K562 (cell line): Measurements from ENCODE around the gene NAA15. TPM values are rescaled to one million over a fixed set of nuclear protein-coding genes. Genes with fewer than 3 reads are reported as not detected.

Source experiments
- ATAC-seq: fragments of 200-7000 bp; cut with Tn5 transposase; 3 replicates; pipeline ENCODE4 v1.9.1; 2020; ENCODE audit warnings: moderate library complexity
- BruUV-seq: library from RNA; stranded (reverse); fragments of 400-500 nt; replicated peaks from 2 replicates; lab custom pipeline; 2021; lab: Mats Ljungman, UMichigan
- CTCF ChIA-PET: fragments of 300-600 bp; formaldehyde crosslinking; extraction: SDS; loops from one replicate; lab custom pipeline; 2021; ENCODE audit warnings: low intra/inter-chr PET ratio; lab: Yijun Ruan, JAX
- POLR2A ChIA-PET: fragments of 300-600, 350-650 bp; sonication (Branson Sonifier 250); formaldehyde crosslinking; extraction: SDS; loops from one replicate; lab custom pipeline; 2021; ENCODE audit warnings: antibody characterized with exemption, inconsistent platforms; lab: Yijun Ruan, JAX
- DNase-seq, 4 experiments: peaks; one replicate each; pipeline versions ENCODE4 v3.0.0 to v3.0.0-alpha.2; 2011 to 2018; ENCODE audit warnings: low spot score in 3 of 4, mixed read lengths in 3 of 4; ENCODE audit errors: extremely low read depth in 1 of 4
- FAIRE-seq: peaks from 2 replicates; lab custom pipeline; 2011; peaks lifted over from hg19 to GRCh38; lab: Jason Lieb, UNC
- H2AFZ ChIP-seq: 2 replicates; pipeline ENCODE4 v1.6.0; 2011; ENCODE audit warnings: low read depth, low read length, control low read depth, inconsistent platforms
- H3K27ac ChIP-seq: fragments of 200-600 bp; 3 replicates; pipeline ENCODE4 v1.8.0; 2011; ENCODE audit warnings: low read depth, mild to moderate bottlenecking, control low read depth, inconsistent platforms, low read length, moderate library complexity, mixed read lengths; ENCODE audit errors: extremely low read depth
- H3K27me3 ChIP-seq, 2 experiments: fragments of 300-600 bp in 1 of 2; 2 replicates in 1 of 2; 3 replicates in 1 of 2; pipeline versions ENCODE4 v1.6.0 to v1.8.0; 2011; ENCODE audit warnings: inconsistent platforms in 2 of 2, low read length in 2 of 2, mild to moderate bottlenecking in 1 of 2, mixed read lengths in 1 of 2, moderate library complexity in 1 of 2; ENCODE audit not compliant: control insufficient read depth in 2 of 2, insufficient read depth in 2 of 2
- H3K36me3 ChIP-seq: fragments of 300-600 bp; 3 replicates; pipeline ENCODE4 v1.8.0; 2011; ENCODE audit warnings: mild to moderate bottlenecking, low read length, inconsistent platforms; ENCODE audit not compliant: control insufficient read depth, insufficient read depth
- H3K4me1 ChIP-seq, 2 experiments: fragments of 200-600 bp in 1 of 2; replicated peaks in 1 of 2; 2 replicates in 1 of 2; 3 replicates in 1 of 2; pipeline versions ENCODE4 v1.5.1 to v1.8.0; 2011; ENCODE audit warnings: inconsistent platforms in 2 of 2, low read length in 2 of 2, mild to moderate bottlenecking in 1 of 2, mixed read lengths in 1 of 2, moderate library complexity in 1 of 2; ENCODE audit not compliant: control insufficient read depth in 2 of 2, insufficient read depth in 2 of 2
- H3K4me2 ChIP-seq: 2 replicates; pipeline ENCODE4 v1.6.1; 2011; ENCODE audit warnings: low read length, control low read depth, inconsistent platforms, mixed read lengths; ENCODE audit not compliant: insufficient read depth
- H3K4me3 ChIP-seq: fragments of 200-600 bp; sonication (generic), shearing (Covaris generic); 2 replicates; pipeline ENCODE4 v1.5.1; 2016; ENCODE audit warnings: control low read depth, inconsistent platforms
- H3K79me2 ChIP-seq: fragments of 200-600 bp; 3 replicates; pipeline ENCODE4 v1.8.0; 2011; ENCODE audit warnings: low read length, inconsistent platforms; ENCODE audit not compliant: control insufficient read depth, insufficient read depth
- H3K9ac ChIP-seq, 2 experiments: 2 replicates each; pipeline versions ENCODE4 v1.6.0 to v1.6.1; 2011; ENCODE audit warnings: low read depth in 2 of 2, low read length in 2 of 2, control low read depth in 1 of 2, inconsistent platforms in 1 of 2, mild to moderate bottlenecking in 1 of 2, mixed read lengths in 1 of 2; ENCODE audit not compliant: insufficient read depth in 1 of 2
- H3K9me1 ChIP-seq: one replicate; pipeline ENCODE4 v1.6.0; 2011; ENCODE audit warnings: inconsistent platforms, mild to moderate bottlenecking, low read length, moderate library complexity; ENCODE audit not compliant: control insufficient read depth, insufficient read depth
- H3K9me3 ChIP-seq: replicated peaks from 2 replicates; pipeline ENCODE4 v1.5.1; 2011; ENCODE audit warnings: low read depth, low read length, inconsistent platforms; ENCODE audit not compliant: control insufficient read depth, insufficient read depth
- H4K20me1 ChIP-seq: replicated peaks from 2 replicates; pipeline ENCODE4 v1.6.1; 2011; ENCODE audit warnings: low read length, inconsistent platforms, mixed read lengths; ENCODE audit not compliant: control insufficient read depth, insufficient read depth
- BMI1 ChIP-seq: fragments of 150-350 bp; IDR thresholded peaks from 2 replicates; pipeline ENCODE4 v1.6.1; 2014; ENCODE audit warnings: low read length
- CBX2 ChIP-seq: fragments of 200-600 bp; sonication (generic); IDR thresholded peaks from one replicate; pipeline ENCODE4 v1.6.1; 2012; ENCODE audit warnings: mild to moderate bottlenecking, low read length, inconsistent platforms; ENCODE audit not compliant: insufficient read depth, poor library complexity, severe bottlenecking
- CTCF ChIP-seq, 3 experiments: IDR thresholded peaks in 2 of 3; conservative IDR thresholded peaks in 1 of 3; 2 replicates each; pipeline ENCODE4 v1.5.1; 2011 to 2012; ENCODE audit warnings: low read length in 3 of 3, mild to moderate bottlenecking in 3 of 3, control low read depth in 2 of 3, improper control_type of control experiment in 1 of 3, inconsistent platforms in 1 of 3, low read depth in 1 of 3, mixed read lengths in 1 of 3, moderate library complexity in 1 of 3; ENCODE audit not compliant: insufficient read depth in 2 of 3
- DLX4 ChIP-seq: fragments of 250-450 bp; sonication (Bioruptor Pico); IDR thresholded peaks from 2 replicates; pipeline ENCODE4 v1.6.1; 2021; ENCODE audit warnings: mild to moderate bottlenecking
- E2F5 ChIP-seq: sonication (generic); formaldehyde crosslinking; IDR thresholded peaks from 2 replicates; pipeline ENCODE4 v1.8.0; 2022; ENCODE audit warnings: mild to moderate bottlenecking, missing genetic modification reagents
- E2F8 ChIP-seq: fragments of 450-650 bp; IDR thresholded peaks from 2 replicates; pipeline ENCODE4 v1.7.1; 2018; ENCODE audit warnings: mild to moderate bottlenecking, low read depth; ENCODE audit not compliant: partially characterized antibody
- PATZ1 ChIP-seq: fragments of 250-450 bp; sonication (Bioruptor Pico); IDR thresholded peaks from 2 replicates; pipeline ENCODE4 v1.5.0; 2020; ENCODE audit warnings: mild to moderate bottlenecking, borderline replicate concordance
- PTRF ChIP-seq: fragments of 450-650 bp; IDR thresholded peaks from 2 replicates; pipeline ENCODE4 v1.6.1; 2016; ENCODE audit warnings: mild to moderate bottlenecking, missing genetic modification characterization, missing compliant biosample characterization
- THRA ChIP-seq: fragments of 450-650 bp; IDR thresholded peaks from 2 replicates; pipeline ENCODE4 v1.6.1; 2017; ENCODE audit warnings: mild to moderate bottlenecking, moderate library complexity
- WGBS: fragments of 100-300 bp; shearing (Covaris generic); methylation state at CpG from one replicate; pipeline ENCODE4 v1.1.6; 2016; ENCODE audit warnings: low coverage, mixed read lengths; ENCODE audit not compliant: insufficient coverage; ENCODE audit errors: missing lambda C conversion rate; 5-methylcytosine and 5-hydroxymethylcytosine counted together
- in situ Hi-C: fragments of 300-500 bp; cut with MboI; formaldehyde crosslinking; loops from 4 replicates; pipeline ENCODE4 v1.15.0; 2018; ENCODE audit warnings: inconsistent platforms, mixed read lengths
- intact Hi-C: fragments of 100-400 bp; cut with micrococcal nuclease; formaldehyde crosslinking; loops from 2 replicates; pipeline ENCODE4 v1.14.2; 2022
- polyA plus RNA-seq, 8 experiments: library from polyadenylated mRNA; depleted of rRNA in 4 of 8; stranded (reverse) in 5 of 8; unstranded in 3 of 8; fragments of >200 nt; fragmentation: Nextera tagmentation in 2 of 8; fragmentation: Illumina TruSeq in 1 of 8; extraction: Ambion mirVana in 2 of 8; extraction: Trizol in 1 of 8; gene quantifications; 2 replicates each; pipeline versions ENCODE4 v1.2.1 to v1.2.3, GENCODE V29; 2011 to 2014; ENCODE audit warnings: inconsistent platforms in 1 of 8, missing spikeins in 1 of 8
- total RNA-seq, 7 experiments: library from RNA; depleted of rRNA in 6 of 7; stranded (reverse); fragments of >200 nt in 6 of 7; fragmentation: Illumina TruSeq in 2 of 7; extraction: Trizol in 2 of 7; gene quantifications; 2 replicates each; pipeline versions ENCODE4 v1.2.1 to v1.2.3, GENCODE V29; 2011 to 2021; ENCODE audit warnings: low replicate concordance in 1 of 7

NAA15 gene
- total and polyA plus RNA-seq, 9 of the 15 experiments (the other 6 are each of a cell fraction or from before 2014, with no cell fraction given), result 37.8 to 117 (median 63.2) TPM

- no peak for TF ChIP-seq E2F8
- TF ChIP-seq PATZ1 (CRISPR knock-in tag), result no peak
- no peak for TF ChIP-seq CBX2
Observed at GRCh38 chr4:139441029-139441428, 139.7 kb downstream of the NAA15 start (continued).

- DNase-seq, result peak in 3 of 4 experiments; percentile 16 to 86 (median 61)
- Histone ChIP-seq H2AFZ (peak overlapping the region; percentile 32; the same call in 1 of the 2 replicates), H3K9me3 (peaks cover 5% of the 10 kb centered on the region; the same call in 1 of the 2 replicates), H3K4me2 (peak overlapping the region; percentile 65), H3K4me1 (peaks cover 4 to 7% of the 10 kb centered on the region in 2 experiments; a peak in 4 of 5 replicates), H3K27me3 (no peaks in the 10 kb centered on the region), H3K9me1 (no peaks in the 10 kb centered on the region), H3K79me2 (no peaks in the 10 kb centered on the region), H4K20me1 (no peaks in the 10 kb centered on the region), H3K9ac (no peak overlapping the region), H3K27ac (peak overlapping the region; percentile 54; the same call in 1 of the 3 replicates), H3K4me3 (no peak overlapping the region), H3K36me3 (0 out of 3 replicates have a peak, but pooled peaks cover 4% of the 10 kb centered on the region)
- under 1% methylated on average over 7 of the region's 7 CpGs for WGBS
- peak; percentile 95 for ATAC-seq
- in situ Hi-C loops (no loop called here), intact Hi-C loops (no loop called here)
- ChIA-PET POLR2A (interaction anchor here (2.6 kb wide), 1 partner anchor 10 kb away, joined by 10 read pairs; the partner anchor contains the start of gene RAB33B), CTCF (no interaction called here)
- FAIRE-seq, result peak; percentile 91
- BruUV-seq, result no TSS peak
- TF ChIP-seq PTRF (tag) (no peak), DLX4 (CRISPR knock-in tag) (no peak), E2F5 (CRISPR knock-in tag) (no peak), CTCF (IDR thresholded peaks at IDR 0.05 in 2 of 3, conservative IDR thresholded peaks at IDR 0.05 in 1 of 3; ENCODE audit: insufficient read depth in 2 of 3, low read depth in 1 of 3, low read length in 3 of 3) (peak in 1 of 3 experiments; percentile 22; a peak in 2 of 6 replicates), BMI1 (no peak), CBX2 (no peak), THRA (no peak)
Observed at GRCh38 chr4:139443661-139444060, 142.4 kb downstream of the NAA15 start.
